SK-N-SH treated with all-trans-retinoic acid at 6 μM for 48 hours (cell line): ENCODE measurements around the gene SLC9B1.
"Not testable (repeated sequence)": the region's sequence is repeated elsewhere in the genome, so short reads cannot be mapped to it uniquely, and the experiment has no call there.

ENCODE experiments used
- ATAC-seq: fragments of 200-7000 bp; cut with Tn5 transposase; 3 replicates; pipeline ENCODE4 v1.9.1; 2020; ENCODE audit warnings: mild to moderate bottlenecking, moderate library complexity
- ARNTL ChIP-seq: fragments of 450-650 bp; formaldehyde crosslinking; IDR thresholded peaks from 2 replicates; pipeline ENCODE4 v1.5.0; 2020; ENCODE audit warnings: low read depth, mild to moderate bottlenecking, moderate library complexity, borderline replicate concordance
- BACH2 ChIP-seq: fragments of 250-450 bp; sonication (Bioruptor Pico); IDR thresholded peaks from 2 replicates; pipeline ENCODE4 v1.9.0; 2021; ENCODE audit warnings: mild to moderate bottlenecking, borderline replicate concordance
- CREB5 ChIP-seq: fragments of 250-450 bp; sonication (Bioruptor Pico); IDR thresholded peaks from 2 replicates; pipeline ENCODE4 v1.5.1; 2020; ENCODE audit warnings: low read depth, mild to moderate bottlenecking, moderate library complexity
- CSRNP3 ChIP-seq: fragments of 250-450 bp; sonication (Bioruptor Pico); IDR thresholded peaks from 2 replicates; pipeline ENCODE4 v1.5.1; 2021; ENCODE audit warnings: mild to moderate bottlenecking, moderate library complexity
- ESRRG ChIP-seq: fragments of 250-450 bp; sonication (Bioruptor Pico); IDR thresholded peaks from 2 replicates; pipeline ENCODE4 v1.6.1; 2021; ENCODE audit warnings: mild to moderate bottlenecking
- GLIS3 ChIP-seq: fragments of 250-450 bp; sonication (Bioruptor Pico); IDR thresholded peaks from 2 replicates; pipeline ENCODE4 v1.5.0; 2020; ENCODE audit warnings: mild to moderate bottlenecking, moderate library complexity
- ISL1 ChIP-seq: fragments of 250-450 bp; sonication (Bioruptor Pico); IDR thresholded peaks from 2 replicates; pipeline ENCODE4 v2.1.2; 2022; ENCODE audit warnings: mild to moderate bottlenecking, moderate library complexity
- OSR1 ChIP-seq: fragments of 250-450 bp; sonication (Bioruptor Pico); IDR thresholded peaks from 2 replicates; pipeline ENCODE4 v1.8.0; 2022; ENCODE audit warnings: moderate library complexity, mild to moderate bottlenecking, inconsistent platforms
- POU6F1 ChIP-seq: fragments of 250-450 bp; sonication (Bioruptor Pico); IDR thresholded peaks from 2 replicates; pipeline ENCODE4 v1.8.0; 2021; ENCODE audit warnings: low read depth, mild to moderate bottlenecking, moderate library complexity, borderline replicate concordance
- RARB ChIP-seq: fragments of 250-450 bp; sonication (Bioruptor Pico); IDR thresholded peaks from 2 replicates; pipeline ENCODE4 v1.8.0; 2021; ENCODE audit warnings: mild to moderate bottlenecking, moderate library complexity
- SNAI2 ChIP-seq: fragments of 250-450 bp; sonication (Bioruptor Pico); IDR thresholded peaks from 2 replicates; pipeline ENCODE4 v1.5.0; 2020; ENCODE audit warnings: mild to moderate bottlenecking, moderate library complexity
- TCF4 ChIP-seq: fragments of 250-450 bp; sonication (Bioruptor Pico); IDR thresholded peaks from 2 replicates; pipeline ENCODE4 v1.8.0; 2021; ENCODE audit warnings: mild to moderate bottlenecking, moderate library complexity, borderline replicate concordance
- TOX ChIP-seq: fragments of 250-450 bp; sonication (Bioruptor Pico); IDR thresholded peaks from 2 replicates; pipeline ENCODE4 v1.8.0; 2021; ENCODE audit warnings: mild to moderate bottlenecking, moderate library complexity, borderline replicate concordance
- TSHZ2 ChIP-seq: fragments of 250-450 bp; sonication (Bioruptor Pico); IDR thresholded peaks from 2 replicates; pipeline ENCODE4 v1.5.0; 2020; ENCODE audit warnings: mild to moderate bottlenecking, moderate library complexity
- ZC3H10 ChIP-seq: fragments of 250-450 bp; sonication (Bioruptor Pico); IDR thresholded peaks from 2 replicates; pipeline ENCODE4 v1.5.1; 2021; ENCODE audit warnings: mild to moderate bottlenecking, moderate library complexity
- ZFP3 ChIP-seq: fragments of 250-450 bp; sonication (Bioruptor Pico); IDR thresholded peaks from 2 replicates; pipeline ENCODE4 v1.5.0; 2020; ENCODE audit warnings: mild to moderate bottlenecking, moderate library complexity
- ZFP30 ChIP-seq: fragments of 450-650 bp; formaldehyde crosslinking; IDR thresholded peaks from 2 replicates; pipeline ENCODE4 v1.5.0; 2022; ENCODE audit warnings: mild to moderate bottlenecking, moderate library complexity
- ZNF8 ChIP-seq: fragments of 450-650 bp; formaldehyde crosslinking; IDR thresholded peaks from 2 replicates; pipeline ENCODE4 v1.5.0; 2020; ENCODE audit warnings: mild to moderate bottlenecking, moderate library complexity

SLC9B1 gene

GRCh38 chr4:102867278-102868152 lies 152.0 kb downstream of the SLC9B1 start (continued):
- TF ChIP-seq BACH2 (CRISPR knock-in tag) (no peak), ARNTL (CRISPR knock-in tag) (no peak), GLIS3 (CRISPR knock-in tag) (no peak), CSRNP3 (CRISPR knock-in tag) (no peak), ZNF8 (CRISPR knock-in tag) (no peak)

GRCh38 chr4:102865327-102865726 lies 154.2 kb downstream of the SLC9B1 start:
- ATAC-seq: not testable (repeated sequence)

- ATAC-seq: no peak
- TF ChIP-seq ZNF8 (CRISPR knock-in tag): no peak
- TF ChIP-seq CSRNP3 (CRISPR knock-in tag): no peak
- TF ChIP-seq ESRRG (CRISPR knock-in tag): no peak
- no peak for TF ChIP-seq TSHZ2 (CRISPR knock-in tag)
- no peak for TF ChIP-seq POU6F1 (CRISPR knock-in tag)
- TF ChIP-seq OSR1 (CRISPR knock-in tag): no peak
- TF ChIP-seq ARNTL (CRISPR knock-in tag): no peak
- no peak for TF ChIP-seq ZFP3 (CRISPR knock-in tag)
- no peak for TF ChIP-seq GLIS3 (CRISPR knock-in tag)
- TF ChIP-seq CREB5 (CRISPR knock-in tag): no peak
- no peak for TF ChIP-seq SNAI2 (CRISPR knock-in tag)
- TF ChIP-seq ISL1: no peak
- no peak for TF ChIP-seq TOX
- TF ChIP-seq ZFP30 (CRISPR knock-in tag): no peak
- no peak for TF ChIP-seq BACH2 (CRISPR knock-in tag)
- no peak for TF ChIP-seq RARB (CRISPR knock-in tag)
- TF ChIP-seq ZC3H10: no peak
- no peak for TF ChIP-seq TCF4 (CRISPR knock-in tag)
These were observed 156.8 kb downstream of the SLC9B1 start for GRCh38 chr4:102862747-102863146.

- TF ChIP-seq SNAI2 (CRISPR knock-in tag): no peak
- TF ChIP-seq ZFP3 (CRISPR knock-in tag): no peak
- no peak for ATAC-seq
These were observed 157.5 kb downstream of the SLC9B1 start for GRCh38 chr4:102862016-102862415.
